ENCODE data around the gene TRPM1. TPM values are rescaled to one million over a fixed set of nuclear protein-coding genes. Genes with fewer than 3 reads are reported as not detected.

Gene TRPM1
- polyA plus RNA-seq, 2 of the 4 experiments (the other 2 are of a cell fraction): not detected

- no peak for ATAC-seq
- ChIA-PET CTCF (interaction anchor here (1.1 to 1.3 kb wide), 2 partner anchors 11 to 21 kb away, joined by 3 read pairs; no protein-coding TSS in a partner anchor), POLR2A (no interaction called here)
- Histone ChIP-seq H3K4me2 (no peak overlapping the region), H3K4me1 (no peaks in the 10 kb centered on the region), H3K9me3 (no peaks in the 10 kb centered on the region), H3K4me3 (no peak overlapping the region), H3K27ac (no peak overlapping the region)
- no peak for DNase-seq (ENCODE audit: low read depth in 1 of 2, low spot score in 1 of 2)
- 77% methylated on average over 10 of the region's 10 CpGs for WGBS (ENCODE audit: missing lambda C conversion rate)
- TF ChIP-seq ZNF302 (CRISPR knock-in tag; IDR thresholded peaks at IDR 0.05) (no peak), ZSCAN20 (CRISPR knock-in tag; IDR thresholded peaks at IDR 0.05) (no peak), CBX8 (IDR thresholded peaks at IDR 0.05) (no peak), ATOH8 (CRISPR knock-in tag; IDR thresholded peaks at IDR 0.05; ENCODE audit: low read depth) (no peak), RNF2 (IDR thresholded peaks at IDR 0.05; ENCODE audit: borderline replicate concordance, low read depth) (no peak), KDM1A (IDR thresholded peaks at IDR 0.05; ENCODE audit: low read depth) (no peak), HEYL (CRISPR knock-in tag; IDR thresholded peaks at IDR 0.05) (no peak), MAFK (IDR thresholded peaks at IDR 0.05; ENCODE audit: partially characterized antibody) (no peak), E2F6 (IDR thresholded peaks at IDR 0.05; ENCODE audit: borderline replicate concordance, low read depth) (no peak), RAD21 (conservative IDR thresholded peaks at IDR 0.05 in 1 of 2, IDR thresholded peaks at IDR 0.05 in 1 of 2) (no peak), FOSL2 (IDR thresholded peaks at IDR 0.05) (no peak), FOSL2 (CRISPR knock-in tag; IDR thresholded peaks at IDR 0.05) (no peak), CHD4 (IDR thresholded peaks at IDR 0.05; ENCODE audit: borderline replicate concordance) (no peak), RFX5 (IDR thresholded peaks at IDR 0.05) (no peak), POLR2A (IDR thresholded peaks at IDR 0.05; ENCODE audit: low read length) (no peak), HOXA7 (CRISPR knock-in tag; IDR thresholded peaks at IDR 0.05) (no peak), HMGXB4 (CRISPR knock-in tag; IDR thresholded peaks at IDR 0.05; ENCODE audit: borderline replicate concordance) (no peak), TP53 (CRISPR knock-in tag; IDR thresholded peaks at IDR 0.05) (no peak), SREBF2 (IDR thresholded peaks at IDR 0.05) (no peak), POLR2AphosphoS2 (conservative IDR thresholded peaks at IDR 0.05; ENCODE audit: low read length) (no peak), USF2 (IDR thresholded peaks at IDR 0.05) (no peak)
- no peak for FAIRE-seq
Measured at GRCh38 chr15:31050953-31051352, 50.6 kb downstream of the TRPM1 start.

- no peak overlapping the region for H3K4me3 ChIP-seq
- H3K4me1 ChIP-seq: no peaks in the 10 kb centered on the region
- TF ChIP-seq CHD4 (IDR thresholded peaks at IDR 0.05; ENCODE audit: borderline replicate concordance): no peak
- TF ChIP-seq HOXB5 (CRISPR knock-in tag; IDR thresholded peaks at IDR 0.05): no peak
- no peak for TF ChIP-seq ESRRA (IDR thresholded peaks at IDR 0.05; ENCODE audit: borderline replicate concordance, low read length)
- no peak for TF ChIP-seq BCL3 (IDR thresholded peaks at IDR 0.05)
- TF ChIP-seq FOXS1 (CRISPR knock-in tag; IDR thresholded peaks at IDR 0.05): no peak
- TF ChIP-seq PBX3 (IDR thresholded peaks at IDR 0.05): no peak
- TF ChIP-seq FOSL2 (IDR thresholded peaks at IDR 0.05): no peak
- no peak for TF ChIP-seq FOSL2 (CRISPR knock-in tag; IDR thresholded peaks at IDR 0.05)
- TF ChIP-seq GATA3 (IDR thresholded peaks at IDR 0.05; ENCODE audit: borderline replicate concordance): no peak
- TF ChIP-seq ZNF302 (CRISPR knock-in tag; IDR thresholded peaks at IDR 0.05): no peak
- TF ChIP-seq CHD2 (IDR thresholded peaks at IDR 0.05; ENCODE audit: low read length, partially characterized antibody): no peak
- no peak for TF ChIP-seq ZSCAN20 (CRISPR knock-in tag; IDR thresholded peaks at IDR 0.05)
- TF ChIP-seq FOSB (CRISPR knock-in tag; IDR thresholded peaks at IDR 0.05): no peak
- no peak for TF ChIP-seq ZFP36 (IDR thresholded peaks at IDR 0.05; ENCODE audit: borderline replicate concordance, partially characterized antibody)
- CTCF ChIA-PET: interaction anchor here (0.7 to 1.1 kb wide), 2 partner anchors 20 to 59 kb away, joined by 3 read pairs; no protein-coding TSS in a partner anchor
- 59% methylated on average over 12 of the region's 12 CpGs for WGBS (ENCODE audit: missing lambda C conversion rate)
- POLR2A ChIA-PET: no interaction called here
- DNase-seq (ENCODE audit: low read depth in 1 of 2, low spot score in 1 of 2) (no peak), ATAC-seq (no peak), FAIRE-seq (no peak)
- no peak overlapping the region for H3K27ac ChIP-seq
- H3K4me2 ChIP-seq: no peak overlapping the region
- no peaks in the 10 kb centered on the region for H3K9me3 ChIP-seq
Measured at GRCh38 chr15:31049682-31050615, 51.6 kb downstream of the TRPM1 start.
